BJ (cell line): ENCODE data around the gene HINT2. TPM values are rescaled to one million over a fixed set of nuclear protein-coding genes. Genes with fewer than 3 reads are reported as not detected.

Experiments
- CTCF ChIA-PET: fragments of 350-600 bp; formaldehyde crosslinking; extraction: SDS; loops from one replicate; lab custom pipeline; 2021; ENCODE audit warnings: antibody characterized with exemption, inconsistent platforms; lab: Yijun Ruan, JAX
- POLR2A ChIA-PET: fragments of 300-600 bp; sonication (Branson Sonifier 250); formaldehyde crosslinking; extraction: SDS; loops from one replicate; lab custom pipeline; 2021; ENCODE audit warnings: antibody characterized with exemption; lab: Charles Lee
- DNase-seq: peaks from one replicate; pipeline ENCODE4 v3.0.0-alpha.2; 2011; ENCODE audit warnings: low read depth
- H3K27me3 ChIP-seq: 2 replicates; pipeline ENCODE4 v1.6.0; 2011; ENCODE audit warnings: low read length; ENCODE audit not compliant: control insufficient read depth, insufficient read depth
- H3K36me3 ChIP-seq: 2 replicates; pipeline ENCODE4 v1.5.1; 2011; ENCODE audit warnings: low read length; ENCODE audit not compliant: control insufficient read depth, insufficient read depth
- H3K4me3 ChIP-seq: 2 replicates; pipeline ENCODE4 v1.5.1; 2011; ENCODE audit warnings: low read depth, mild to moderate bottlenecking, control low read depth, low read length
- polyA plus RNA-seq: library from polyadenylated mRNA; depleted of rRNA; stranded (reverse); fragments of >200 nt; gene quantifications from 2 replicates; pipeline ENCODE4 v1.2.3, GENCODE V29; 2011
- TF ChIP-seq, protein P1 (sequence below): IDR thresholded peaks from 2 replicates; pipeline ENCODE4 v1.5.1; 2011; ENCODE audit warnings: low read depth, mild to moderate bottlenecking, control low read depth, inconsistent platforms, low read length, moderate library complexity; ENCODE audit not compliant: insufficient read depth

Gene HINT2
- polyA plus RNA-seq, 1 experiment, result 30.0 TPM

DNA sequence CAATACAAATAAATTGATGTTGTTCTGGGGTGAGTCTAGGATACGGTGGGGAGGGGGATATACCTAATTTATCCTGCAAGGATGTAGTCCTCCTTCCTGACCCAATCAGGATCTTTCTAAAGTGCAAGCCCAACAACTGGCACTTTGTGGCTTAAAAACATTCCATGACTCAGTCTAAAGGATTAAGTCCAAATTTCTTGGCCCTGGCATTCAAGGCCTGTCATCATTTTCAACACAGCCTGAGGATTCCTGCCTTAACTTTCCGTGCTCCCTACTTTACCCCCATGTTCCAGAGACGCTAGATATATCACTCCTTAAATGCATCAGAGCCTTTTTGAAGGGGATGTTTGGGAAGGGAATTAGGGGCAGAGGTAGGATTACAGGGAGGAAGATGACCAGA lies 12.6 kb upstream of the HINT2 start:
- CTCF ChIA-PET, result interaction anchor here (0.6 to 5.8 kb wide), 13 partner anchors 10 to 1236 kb away, joined by 3 to 84 read pairs (median 8); partner anchors contain the start of genes CREB3, HINT2, HRCT1 and SPAG8
- TF ChIP-seq, protein P1, sequence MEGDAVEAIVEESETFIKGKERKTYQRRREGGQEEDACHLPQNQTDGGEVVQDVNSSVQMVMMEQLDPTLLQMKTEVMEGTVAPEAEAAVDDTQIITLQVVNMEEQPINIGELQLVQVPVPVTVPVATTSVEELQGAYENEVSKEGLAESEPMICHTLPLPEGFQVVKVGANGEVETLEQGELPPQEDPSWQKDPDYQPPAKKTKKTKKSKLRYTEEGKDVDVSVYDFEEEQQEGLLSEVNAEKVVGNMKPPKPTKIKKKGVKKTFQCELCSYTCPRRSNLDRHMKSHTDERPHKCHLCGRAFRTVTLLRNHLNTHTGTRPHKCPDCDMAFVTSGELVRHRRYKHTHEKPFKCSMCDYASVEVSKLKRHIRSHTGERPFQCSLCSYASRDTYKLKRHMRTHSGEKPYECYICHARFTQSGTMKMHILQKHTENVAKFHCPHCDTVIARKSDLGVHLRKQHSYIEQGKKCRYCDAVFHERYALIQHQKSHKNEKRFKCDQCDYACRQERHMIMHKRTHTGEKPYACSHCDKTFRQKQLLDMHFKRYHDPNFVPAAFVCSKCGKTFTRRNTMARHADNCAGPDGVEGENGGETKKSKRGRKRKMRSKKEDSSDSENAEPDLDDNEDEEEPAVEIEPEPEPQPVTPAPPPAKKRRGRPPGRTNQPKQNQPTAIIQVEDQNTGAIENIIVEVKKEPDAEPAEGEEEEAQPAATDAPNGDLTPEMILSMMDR, result no peak
- POLR2A ChIA-PET, result no interaction called here
- Histone ChIP-seq H3K36me3 (no peaks in the 10 kb centered on the region), H3K4me3 (no peak overlapping the region), H3K27me3 (no peaks in the 10 kb centered on the region)
- no peak for DNase-seq

- ChIA-PET POLR2A (no interaction called here), CTCF (interaction anchor here (0.5 to 5.8 kb wide), 52 partner anchors 9 to 198 kb away, joined by 3 to 84 read pairs (median 4); partner anchors contain the start of genes CCDC107, CREB3, HINT2 and HRCT1)
- H3K36me3 ChIP-seq, result no peaks in the 10 kb centered on the region
- H3K27me3 ChIP-seq, result no peaks in the 10 kb centered on the region
- TF ChIP-seq, protein P1, result peak; percentile 85
- no peak overlapping the region for H3K4me3 ChIP-seq
- no peak for DNase-seq
Observed at GRCh38 chr9:35826071-35826701, 11.3 kb upstream of the HINT2 start.

- no peak for DNase-seq
- CTCF ChIA-PET, result interaction anchor here (0.8 to 1.8 kb wide), 2 partner anchors 33 to 59 kb away, joined by 4 to 8 read pairs; no protein-coding TSS in a partner anchor
- no peaks in the 10 kb centered on the region for H3K27me3 ChIP-seq
- TF ChIP-seq, protein P1, result no peak
- no peaks in the 10 kb centered on the region for H3K36me3 ChIP-seq
- POLR2A ChIA-PET, result no interaction called here
- no peak overlapping the region for H3K4me3 ChIP-seq
Observed at GRCh38 chr9:35822926-35823325, 8.1 kb upstream of the HINT2 start.

- TF ChIP-seq, protein P1, result no peak
- Histone ChIP-seq H3K36me3 (no peaks in the 10 kb centered on the region), H3K4me3 (no peak overlapping the region), H3K27me3 (peaks cover 2% of the 10 kb centered on the region; the same call in 1 of the 2 replicates)
- ChIA-PET POLR2A (no interaction called here), CTCF (interaction anchor here (0.6 to 4.4 kb wide), 3 partner anchors 27 to 62 kb away, joined by 3 to 25 read pairs (median 3); no protein-coding TSS in a partner anchor)
- DNase-seq, result no peak
Observed at GRCh38 chr9:35820076-35820475, 5.2 kb upstream of the HINT2 start.

DNA sequence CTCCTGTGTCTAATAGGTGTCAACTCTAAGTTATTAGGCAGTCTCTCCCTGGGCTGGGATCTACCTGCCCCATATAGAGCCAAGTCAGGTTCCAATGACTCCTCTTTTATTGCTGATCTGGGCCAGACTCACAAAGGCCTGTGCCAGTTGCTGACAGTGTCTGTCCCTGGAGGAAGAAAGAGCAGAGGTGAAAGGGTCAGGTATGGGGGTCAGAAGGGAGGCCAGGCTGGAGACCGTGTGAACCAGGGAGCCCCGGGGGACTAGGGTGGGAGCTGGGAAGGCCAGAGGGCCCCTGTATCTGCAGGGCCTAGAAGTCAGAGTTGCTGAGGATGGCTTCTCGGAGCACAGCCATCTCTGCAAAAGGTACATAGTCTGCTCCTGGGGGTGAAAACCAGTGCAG lies 3.5 kb upstream of the HINT2 start:
- TF ChIP-seq, protein P1, result no peak
- Histone ChIP-seq H3K36me3 (no peaks in the 10 kb centered on the region), H3K4me3 (no peak overlapping the region), H3K27me3 (peaks cover 2% of the 10 kb centered on the region; the same call in 1 of the 2 replicates)
- POLR2A ChIA-PET, result no interaction called here
- DNase-seq, result no peak
- CTCF ChIA-PET, result interaction anchor here (4.4 kb wide), 1 partner anchor 29 kb away, joined by 25 read pairs; no protein-coding TSS in a partner anchor
